GM23338 (cell line): ENCODE data around the gene ERMARD. TPM values are rescaled to one million over a fixed set of nuclear protein-coding genes. Genes with fewer than 3 reads are reported as not detected.
"Not testable (repeated sequence)": the region's sequence is repeated elsewhere in the genome, so short reads cannot be mapped to it uniquely, and the experiment has no call there.

ENCODE experiments used
- ATAC-seq: fragments of 200-7000 bp; cut with Tn5 transposase; 3 replicates; pipeline ENCODE4 v1.9.1; 2020
- DNase-seq: peaks from one replicate; pipeline ENCODE4 v3.0.0-alpha.2; 2015; ENCODE audit warnings: low spot score
- H2AFZ ChIP-seq: fragments of 200-600 bp; sonication (generic); 2 replicates; pipeline ENCODE4 v1.8.0; 2016; ENCODE audit warnings: antibody characterized with exemption, mild to moderate bottlenecking, moderate library complexity
- H3F3A ChIP-seq: fragments of 200-600 bp; sonication (generic); replicated peaks from 2 replicates; pipeline ENCODE4 v1.8.0; 2017; ENCODE audit warnings: antibody characterized with exemption, mixed run types, low read depth
- H3K27ac ChIP-seq: fragments of 200-600 bp; sonication (generic); 2 replicates; pipeline ENCODE4 v1.6.1; 2016; ENCODE audit warnings: low read depth
- H3K27me3 ChIP-seq: fragments of 200-600 bp; sonication (generic); 2 replicates; pipeline ENCODE4 v1.8.0; 2016; ENCODE audit warnings: mild to moderate bottlenecking, mixed run types, moderate library complexity; ENCODE audit not compliant: insufficient read depth
- H3K36me3 ChIP-seq: fragments of 200-600 bp; sonication (generic); 2 replicates; pipeline ENCODE4 v1.8.0; 2016; ENCODE audit warnings: mild to moderate bottlenecking; ENCODE audit not compliant: insufficient read depth
- H3K4me1 ChIP-seq: fragments of 200-600 bp; sonication (generic); 2 replicates; pipeline ENCODE4 v1.8.0; 2016; ENCODE audit warnings: mild to moderate bottlenecking, moderate library complexity; ENCODE audit not compliant: insufficient read depth
- H3K4me2 ChIP-seq: fragments of 200-600 bp; sonication (generic); 2 replicates; pipeline ENCODE4 v1.7.1; 2017; ENCODE audit warnings: mixed run types
- H3K4me3 ChIP-seq: fragments of 200-600 bp; sonication (generic); 2 replicates; pipeline ENCODE4 v1.6.1; 2016; ENCODE audit warnings: mixed run types
- H3K79me2 ChIP-seq: fragments of 200-600 bp; sonication (generic); replicated peaks from 2 replicates; pipeline ENCODE4 v1.8.0; 2017; ENCODE audit warnings: mild to moderate bottlenecking; ENCODE audit not compliant: insufficient read depth
- H3K9me2 ChIP-seq: fragments of 200-600 bp; sonication (generic); 2 replicates; pipeline ENCODE4 v1.8.0; 2017; ENCODE audit not compliant: insufficient read depth
- H4K20me1 ChIP-seq: fragments of 200-600 bp; sonication (generic); replicated peaks from 2 replicates; pipeline ENCODE4 v1.8.0; 2017; ENCODE audit warnings: mild to moderate bottlenecking; ENCODE audit not compliant: insufficient read depth
- H3K27ac Mint-ChIP-seq: 2 replicates; pipeline ENCODE4 v1.8.0; 2020; ENCODE audit warnings: inconsistent platforms, mild to moderate bottlenecking, moderate library complexity, mixed read lengths
- H3K27me3 Mint-ChIP-seq: 3 replicates; pipeline ENCODE4 v1.8.0; 2022; ENCODE audit warnings: low read depth, mild to moderate bottlenecking, moderate library complexity, mixed read lengths, inconsistent platforms; ENCODE audit not compliant: insufficient read depth, poor library complexity
- H3K36me3 Mint-ChIP-seq: 3 replicates; pipeline ENCODE4 v1.8.0; 2021; ENCODE audit warnings: low read depth, mild to moderate bottlenecking, inconsistent platforms, moderate library complexity, mixed read lengths
- H3K4me1 Mint-ChIP-seq: 3 replicates; pipeline ENCODE4 v1.8.0; 2020; ENCODE audit warnings: mild to moderate bottlenecking, inconsistent platforms, mixed read lengths
- H3K4me3 Mint-ChIP-seq: 3 replicates; pipeline ENCODE4 v1.8.0; 2021; ENCODE audit warnings: moderate library complexity, mild to moderate bottlenecking, inconsistent platforms, mixed read lengths
- H3K9me3 Mint-ChIP-seq: 3 replicates; pipeline ENCODE4 v1.8.0; 2020; ENCODE audit warnings: moderate library complexity, mild to moderate bottlenecking, inconsistent platforms, mixed read lengths
- CREB1 ChIP-seq: fragments of 250-450 bp; sonication (Bioruptor Pico); IDR thresholded peaks from 2 replicates; pipeline ENCODE4 v1.5.0; 2020; ENCODE audit warnings: low read depth, mild to moderate bottlenecking, moderate library complexity
- CTCF ChIP-seq, 2 experiments: fragments of 200-600 bp in 1 of 2; sonication (generic) in 1 of 2; conservative IDR thresholded peaks; 2 replicates each; pipeline versions ENCODE4 v1.5.1 to v1.6.1; 2016 to 2017; ENCODE audit warnings: antibody characterized with exemption in 2 of 2, low read depth in 2 of 2, mild to moderate bottlenecking in 2 of 2, moderate library complexity in 1 of 2
- JUNB ChIP-seq: IDR thresholded peaks from one replicate; pipeline ENCODE4 v1.6.1; 2016; ENCODE audit warnings: antibody characterized with exemption; ENCODE audit not compliant: unreplicated experiment
- NANOG ChIP-seq: IDR thresholded peaks from 2 replicates; pipeline ENCODE4 v1.6.1; 2016; ENCODE audit warnings: antibody characterized with exemption, borderline replicate concordance
- STAT1 ChIP-seq: IDR thresholded peaks from one replicate; pipeline ENCODE4 v1.6.1; 2016; ENCODE audit warnings: antibody characterized with exemption; ENCODE audit not compliant: unreplicated experiment
- ZNF114 ChIP-seq: fragments of 250-450 bp; sonication (Bioruptor Pico); IDR thresholded peaks from 2 replicates; pipeline ENCODE4 v1.5.0; 2020; ENCODE audit warnings: mild to moderate bottlenecking, moderate library complexity
- ZNF331 ChIP-seq: fragments of 250-450 bp; sonication (Bioruptor Pico); IDR thresholded peaks from 2 replicates; pipeline ENCODE4 v1.5.0; 2020; ENCODE audit warnings: low read depth, mild to moderate bottlenecking, moderate library complexity
- ZNF462 ChIP-seq: fragments of 250-450 bp; sonication (Bioruptor Pico); IDR thresholded peaks from 2 replicates; pipeline ENCODE4 v1.5.0; 2020; ENCODE audit warnings: mild to moderate bottlenecking, moderate library complexity
- polyA plus RNA-seq: library from polyadenylated mRNA; unstranded; fragments of >200 nt; fragmentation: Nextera tagmentation; extraction: Ambion mirVana; gene quantifications from 2 replicates; pipeline ENCODE4 v1.2.1, GENCODE V29; 2016
- total RNA-seq: library from RNA; depleted of rRNA; stranded (reverse); fragments of >200 nt; shearing (Covaris generic); gene quantifications from 2 replicates; pipeline ENCODE4 v1.2.3, GENCODE V29; 2014

The ERMARD gene
- total and polyA plus RNA-seq, 2 experiments from 2014 or later, result 7.6 to 8.6 TPM

GRCh38 chr6:169763881-169764280 is 12.5 kb downstream of the ERMARD start (continued):
- no peak for TF ChIP-seq ZNF462
- TF ChIP-seq CREB1 (CRISPR knock-in tag), result no peak
- TF ChIP-seq CTCF (conservative IDR thresholded peaks at IDR 0.05; ENCODE audit: low read depth in 2 of 2), result no peak
- no peak for TF ChIP-seq JUNB
- no peak for TF ChIP-seq STAT1
- TF ChIP-seq ZNF114 (CRISPR knock-in tag), result no peak
- no peak for TF ChIP-seq NANOG
- TF ChIP-seq ZNF331 (CRISPR knock-in tag), result no peak

- H3K36me3 ChIP-seq, H3K27me3 ChIP-seq, H3K4me1 ChIP-seq, H3K9me3 Mint-ChIP-seq, DNase-seq, H2AFZ ChIP-seq, H3F3A ChIP-seq, H3K4me2 ChIP-seq, H3K9me2 ChIP-seq, H3K4me3 Mint-ChIP-seq, ATAC-seq, H3K79me2 ChIP-seq, H3K4me1 Mint-ChIP-seq, H3K27ac Mint-ChIP-seq, H3K27ac ChIP-seq, H4K20me1 ChIP-seq, H3K27me3 Mint-ChIP-seq, H3K4me3 ChIP-seq, H3K36me3 Mint-ChIP-seq: not testable (repeated sequence)
Observed at GRCh38 chr6:169765789-169766188, 14.4 kb downstream of the ERMARD start.
